LNCaP clone FGC (cell line): Measurements from ENCODE around the gene KCNT2.

Experiments used
- DNase-seq: peaks from one replicate; pipeline ENCODE4 v3.0.0-alpha.2; 2011; ENCODE audit warnings: low read depth
- H3K4me3 ChIP-seq: 2 replicates; pipeline ENCODE4 v1.5.1; 2011; ENCODE audit warnings: mild to moderate bottlenecking, low read depth, low read length, control low read depth
- CTCF ChIP-seq: IDR thresholded peaks from 2 replicates; pipeline ENCODE4 v1.5.1; 2012; ENCODE audit warnings: mild to moderate bottlenecking; ENCODE audit not compliant: control insufficient read depth, insufficient read depth; ENCODE audit errors: extremely low read depth

Gene KCNT2

GRCh38 chr1:196207612-196208217 is 400.5 kb downstream of the KCNT2 start:
- no peak for DNase-seq
- no peak for TF ChIP-seq CTCF
- H3K4me3 ChIP-seq: no peak overlapping the region

- TF ChIP-seq CTCF: no peak
- no peak for DNase-seq
- H3K4me3 ChIP-seq: no peak overlapping the region
These were observed 402.4 kb downstream of the KCNT2 start for GRCh38 chr1:196205882-196206281.

- no peak overlapping the region for H3K4me3 ChIP-seq
- DNase-seq: no peak
- TF ChIP-seq CTCF: no peak
These were observed 411.8 kb downstream of the KCNT2 start for GRCh38 chr1:196196486-196196885.

- no peak for TF ChIP-seq CTCF
- no peak for DNase-seq
- H3K4me3 ChIP-seq: no peak overlapping the region
These were observed 414.2 kb downstream of the KCNT2 start for GRCh38 chr1:196193896-196194559.

- H3K4me3 ChIP-seq: no peak overlapping the region
- no peak for TF ChIP-seq CTCF
- no peak for DNase-seq
These were observed 424.3 kb downstream of the KCNT2 start for GRCh38 chr1:196183941-196184340.

- TF ChIP-seq CTCF: no peak
- DNase-seq: no peak
- no peak overlapping the region for H3K4me3 ChIP-seq
These were observed 426.7 kb downstream of the KCNT2 start for GRCh38 chr1:196181594-196181878.
